PFSK-1 (cell line): Measurements from ENCODE around the gene ACAD8.

Source experiments
- FOXP2 ChIP-seq: optimal IDR thresholded peaks from 2 replicates; pipeline ENCODE3; 2011; ENCODE audit warnings: borderline replicate concordance, control low read depth, inconsistent platforms; ENCODE audit not compliant: insufficient read depth; ENCODE audit errors: extremely low read length, extremely low read depth
- POLR2AphosphoS5 ChIP-seq: IDR thresholded peaks from 2 replicates; pipeline ENCODE4 v1.6.1; 2012; ENCODE audit warnings: low read depth, mild to moderate bottlenecking, control low read depth, low read length, moderate library complexity
- SIN3A ChIP-seq: IDR thresholded peaks from 2 replicates; pipeline ENCODE4 v1.6.1; 2012; ENCODE audit warnings: mild to moderate bottlenecking, low read length, moderate library complexity, borderline replicate concordance; ENCODE audit not compliant: insufficient read depth
- TAF1 ChIP-seq: IDR thresholded peaks from 2 replicates; pipeline ENCODE4 v1.6.1; 2012; ENCODE audit warnings: low read length, control low read depth, borderline replicate concordance; ENCODE audit not compliant: insufficient read depth
- TF ChIP-seq, protein P1 (sequence below), 2 experiments: IDR thresholded peaks; 2 replicates each; pipeline versions ENCODE4 v1.6.1 to v1.8.0; 2011 to 2012; ENCODE audit warnings: low read depth in 2 of 2, low read length in 2 of 2, control low read depth in 1 of 2, inconsistent platforms in 1 of 2, mild to moderate bottlenecking in 1 of 2, moderate library complexity in 1 of 2; ENCODE audit not compliant: insufficient read depth in 1 of 2

DNA sequence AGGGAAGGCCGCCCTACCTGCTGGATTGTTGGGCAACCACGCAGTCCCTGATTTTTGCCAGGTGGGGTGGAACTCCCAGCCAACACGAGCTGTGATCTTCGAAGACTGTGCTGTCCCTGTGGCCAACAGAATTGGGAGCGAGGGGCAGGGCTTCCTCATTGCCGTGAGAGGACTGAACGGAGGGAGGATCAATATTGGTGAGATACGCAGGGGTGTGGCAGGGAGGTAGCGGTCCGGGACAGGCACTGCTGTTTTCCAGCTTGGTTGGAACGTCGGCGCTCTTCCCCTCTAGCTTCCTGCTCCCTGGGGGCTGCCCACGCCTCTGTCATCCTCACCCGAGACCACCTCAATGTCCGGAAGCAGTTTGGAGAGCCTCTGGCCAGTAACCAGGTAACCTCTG lies 7.6 kb downstream of the ACAD8 start:
- TF ChIP-seq SIN3A (no peak), TAF1 (no peak), POLR2AphosphoS5 (no peak), FOXP2 (no peak)
- TF ChIP-seq, protein P1, sequence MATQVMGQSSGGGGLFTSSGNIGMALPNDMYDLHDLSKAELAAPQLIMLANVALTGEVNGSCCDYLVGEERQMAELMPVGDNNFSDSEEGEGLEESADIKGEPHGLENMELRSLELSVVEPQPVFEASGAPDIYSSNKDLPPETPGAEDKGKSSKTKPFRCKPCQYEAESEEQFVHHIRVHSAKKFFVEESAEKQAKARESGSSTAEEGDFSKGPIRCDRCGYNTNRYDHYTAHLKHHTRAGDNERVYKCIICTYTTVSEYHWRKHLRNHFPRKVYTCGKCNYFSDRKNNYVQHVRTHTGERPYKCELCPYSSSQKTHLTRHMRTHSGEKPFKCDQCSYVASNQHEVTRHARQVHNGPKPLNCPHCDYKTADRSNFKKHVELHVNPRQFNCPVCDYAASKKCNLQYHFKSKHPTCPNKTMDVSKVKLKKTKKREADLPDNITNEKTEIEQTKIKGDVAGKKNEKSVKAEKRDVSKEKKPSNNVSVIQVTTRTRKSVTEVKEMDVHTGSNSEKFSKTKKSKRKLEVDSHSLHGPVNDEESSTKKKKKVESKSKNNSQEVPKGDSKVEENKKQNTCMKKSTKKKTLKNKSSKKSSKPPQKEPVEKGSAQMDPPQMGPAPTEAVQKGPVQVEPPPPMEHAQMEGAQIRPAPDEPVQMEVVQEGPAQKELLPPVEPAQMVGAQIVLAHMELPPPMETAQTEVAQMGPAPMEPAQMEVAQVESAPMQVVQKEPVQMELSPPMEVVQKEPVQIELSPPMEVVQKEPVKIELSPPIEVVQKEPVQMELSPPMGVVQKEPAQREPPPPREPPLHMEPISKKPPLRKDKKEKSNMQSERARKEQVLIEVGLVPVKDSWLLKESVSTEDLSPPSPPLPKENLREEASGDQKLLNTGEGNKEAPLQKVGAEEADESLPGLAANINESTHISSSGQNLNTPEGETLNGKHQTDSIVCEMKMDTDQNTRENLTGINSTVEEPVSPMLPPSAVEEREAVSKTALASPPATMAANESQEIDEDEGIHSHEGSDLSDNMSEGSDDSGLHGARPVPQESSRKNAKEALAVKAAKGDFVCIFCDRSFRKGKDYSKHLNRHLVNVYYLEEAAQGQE (IDR thresholded peaks at IDR 0.05; ENCODE audit: insufficient read depth in 1 of 2, low read depth in 2 of 2, low read length in 2 of 2): no peak
